Measurements from ENCODE around the gene CCDC142.
"Not testable (repeated sequence)": the region's sequence is repeated elsewhere in the genome, so short reads cannot be mapped to it uniquely, and the experiment has no call there.

The CCDC142 gene

DNA sequence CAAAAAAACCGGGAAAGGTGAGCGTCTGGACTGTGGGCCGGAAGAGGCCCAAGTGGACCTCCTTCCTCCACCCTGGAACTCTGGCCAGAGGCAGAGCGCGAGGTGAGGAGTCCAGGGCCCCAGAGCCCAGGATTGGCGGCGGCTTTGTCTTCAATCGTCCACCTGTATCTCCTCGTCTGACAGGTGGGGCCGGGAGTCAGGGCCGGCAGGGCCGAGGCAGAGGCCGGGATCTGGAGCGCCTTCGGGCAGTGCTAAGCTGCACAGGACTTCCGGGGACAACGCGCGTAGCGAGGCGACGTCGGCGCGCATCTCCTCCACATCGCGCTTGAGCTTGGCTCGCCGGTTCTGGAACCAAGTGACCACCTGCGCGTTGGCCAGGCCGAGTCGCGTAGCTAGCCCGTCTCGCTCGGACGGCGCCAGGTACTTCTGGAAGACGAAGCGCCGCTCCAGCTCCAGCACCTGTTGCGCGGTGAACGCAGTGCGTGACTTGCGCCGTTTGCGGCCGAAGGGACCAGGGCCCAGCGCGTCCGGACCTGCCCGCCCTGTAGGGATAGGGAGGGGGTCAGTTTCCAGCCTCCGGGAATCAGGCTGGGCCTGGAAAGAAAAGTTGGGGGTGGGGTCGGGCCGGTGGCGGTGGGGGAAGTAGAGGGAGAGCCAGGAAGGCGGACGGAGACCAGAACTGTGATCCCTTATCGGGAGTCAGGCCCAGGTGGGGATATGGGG lies 15.1 kb upstream of the CCDC142 start:
- no peak for DNase-seq

- no peak for DNase-seq
Observed at GRCh38 chr2:74496997-74497776, 14.4 kb upstream of the CCDC142 start.

- DNase-seq: no peak
Observed at GRCh38 chr2:74495440-74495839, 12.6 kb upstream of the CCDC142 start.

DNA sequence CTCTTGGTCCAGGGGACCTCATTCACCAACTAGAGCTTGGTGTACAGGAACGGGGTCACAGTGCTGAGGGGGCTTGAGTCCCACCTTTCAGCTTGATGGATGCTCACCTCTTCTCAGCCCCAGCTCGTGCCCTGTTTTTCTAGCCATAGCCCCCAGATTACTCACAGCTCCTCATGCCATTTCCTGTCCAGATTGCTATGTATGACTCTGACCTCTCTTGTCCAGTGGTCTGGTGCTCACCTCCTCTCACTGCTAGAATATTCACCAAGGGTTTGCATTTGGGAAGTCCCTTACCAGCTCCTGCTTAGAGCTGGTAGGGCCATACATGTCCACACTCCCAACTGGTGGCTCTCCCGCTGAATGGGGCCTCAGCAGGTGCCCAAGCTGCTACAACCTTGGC lies 10.7 kb upstream of the CCDC142 start:
- no peak for DNase-seq

- DNase-seq: no peak
Observed at GRCh38 chr2:74491648-74492544, 9.1 kb upstream of the CCDC142 start.

DNA sequence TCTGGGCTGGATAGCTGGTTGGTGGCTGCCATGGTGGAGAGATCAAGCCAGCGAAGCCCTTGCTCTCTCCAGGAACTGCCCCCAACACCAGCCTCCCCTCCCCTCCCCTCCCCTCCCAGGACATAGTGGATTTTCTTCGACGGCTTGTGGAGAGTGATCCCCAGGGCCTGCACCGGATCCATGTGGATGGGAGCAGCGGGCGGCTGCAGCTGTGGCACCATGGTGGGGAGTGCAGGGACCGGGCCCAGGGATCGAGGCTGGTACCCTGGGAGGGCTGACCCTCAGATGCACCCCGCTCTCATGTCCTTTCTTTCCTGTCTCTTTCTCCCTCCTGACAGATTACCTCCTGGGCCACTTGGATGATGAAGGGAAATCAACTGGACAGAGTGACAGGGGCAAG lies 7.1 kb upstream of the CCDC142 start:
- DNase-seq: no peak

DNA sequence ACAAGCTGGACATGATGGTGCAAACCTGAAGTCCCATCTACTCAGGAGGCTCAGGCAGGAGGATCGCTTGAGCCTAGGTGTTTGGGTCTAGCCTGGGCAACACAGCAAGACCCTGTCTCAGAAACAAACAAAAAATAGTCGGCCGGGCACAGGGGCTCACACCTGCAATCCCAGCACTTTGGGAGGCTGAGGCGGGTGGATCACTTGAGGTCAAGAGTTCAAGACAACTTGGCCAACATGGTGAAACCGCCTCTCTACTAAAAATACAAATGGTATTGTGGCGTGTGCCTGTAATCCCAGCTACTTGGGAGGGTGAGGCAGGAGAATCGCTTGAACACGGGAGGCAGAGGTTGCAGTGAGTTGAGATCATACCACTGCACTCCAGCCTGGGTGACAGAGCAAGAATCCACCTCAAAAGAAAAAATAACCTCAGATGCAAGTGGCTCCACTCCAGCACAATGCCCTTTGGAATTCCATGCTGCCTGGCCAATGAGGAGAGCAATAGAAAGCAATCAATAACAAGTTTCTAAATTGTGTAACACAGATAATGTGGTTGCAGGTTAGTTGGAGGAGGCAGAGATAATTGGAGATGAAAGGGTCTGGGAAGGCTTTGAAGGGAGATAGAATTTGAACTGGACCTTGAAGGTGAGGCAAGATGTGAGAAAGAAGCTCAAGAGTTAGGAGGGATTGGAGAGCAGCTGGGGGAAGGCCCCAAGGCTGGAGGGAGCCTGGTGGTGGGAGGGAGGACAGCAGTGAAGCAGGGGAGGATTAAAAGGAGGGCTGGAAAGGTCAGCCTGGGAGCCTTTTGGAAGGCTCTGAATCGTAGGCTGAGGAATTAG lies 6.1 kb upstream of the CCDC142 start:
- DNase-seq: no peak

DNA sequence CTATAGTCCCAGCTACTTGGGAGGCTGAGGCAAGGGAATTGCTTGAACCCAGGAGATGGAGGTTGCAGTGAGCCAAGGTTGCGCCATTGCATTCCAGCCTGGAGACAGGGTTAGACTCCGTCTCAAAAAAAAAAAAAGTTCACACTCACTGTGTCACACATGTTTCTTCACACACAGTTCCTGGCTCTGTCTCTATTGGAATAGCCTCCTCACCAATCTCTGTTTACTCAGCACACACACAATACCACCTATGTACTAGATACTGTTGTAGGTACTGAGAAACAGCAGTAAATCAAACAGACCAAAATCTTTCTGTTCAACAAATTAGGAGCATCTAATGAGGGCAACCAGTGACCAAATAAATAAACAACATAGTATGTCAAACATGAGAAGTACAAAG lies 3.3 kb upstream of the CCDC142 start:
- DNase-seq: no peak

GRCh38 chr2:74483675-74484164 lies 922 bp upstream of the CCDC142 start:
- not testable (repeated sequence) for DNase-seq

DNA sequence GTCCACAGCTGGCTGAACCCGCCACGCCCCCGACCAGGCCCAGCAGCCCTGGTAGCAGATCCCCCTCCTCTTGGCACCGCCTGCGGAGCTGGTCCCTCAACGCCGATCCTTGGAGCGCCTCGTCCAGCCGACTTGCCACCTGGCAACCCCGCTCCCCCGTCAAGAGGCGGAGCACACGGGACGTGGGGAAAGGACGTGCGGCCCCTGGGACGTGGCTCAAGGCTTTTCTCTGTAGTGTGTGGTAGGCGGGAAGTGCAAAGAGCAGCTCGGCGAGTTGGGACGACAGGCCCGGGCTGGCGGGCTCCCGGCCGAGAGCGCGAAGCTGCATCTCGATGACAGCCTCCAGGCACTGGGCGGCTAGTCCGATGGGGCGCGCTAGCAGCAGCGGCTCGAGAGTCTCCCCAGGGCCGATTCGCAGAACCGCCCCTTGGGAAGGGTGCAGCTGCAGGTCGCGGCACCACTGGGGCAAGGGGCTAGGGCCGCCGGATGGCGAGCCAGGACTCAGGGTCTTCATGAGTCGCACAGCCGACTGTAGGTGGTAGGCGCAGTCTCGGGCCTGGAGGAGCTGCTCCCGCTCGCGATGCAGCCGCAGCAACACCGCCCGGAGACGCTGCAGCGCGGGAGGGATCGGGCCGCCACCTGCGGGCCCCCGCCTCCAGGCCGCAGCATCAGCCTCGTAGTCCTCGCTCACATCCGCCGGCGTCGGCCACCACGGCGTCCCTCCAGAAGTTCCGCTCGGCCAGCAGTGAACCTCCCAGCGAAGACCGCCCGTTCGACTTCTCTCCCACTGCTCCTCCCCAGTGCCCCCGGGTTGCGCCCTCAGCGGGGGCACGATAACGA lies 617 bp downstream of the CCDC142 start:
- DNase-seq: peak; percentile 53

GRCh38 chr2:74481431-74481830 lies 1.4 kb downstream of the CCDC142 start:
- no peak for DNase-seq

DNA sequence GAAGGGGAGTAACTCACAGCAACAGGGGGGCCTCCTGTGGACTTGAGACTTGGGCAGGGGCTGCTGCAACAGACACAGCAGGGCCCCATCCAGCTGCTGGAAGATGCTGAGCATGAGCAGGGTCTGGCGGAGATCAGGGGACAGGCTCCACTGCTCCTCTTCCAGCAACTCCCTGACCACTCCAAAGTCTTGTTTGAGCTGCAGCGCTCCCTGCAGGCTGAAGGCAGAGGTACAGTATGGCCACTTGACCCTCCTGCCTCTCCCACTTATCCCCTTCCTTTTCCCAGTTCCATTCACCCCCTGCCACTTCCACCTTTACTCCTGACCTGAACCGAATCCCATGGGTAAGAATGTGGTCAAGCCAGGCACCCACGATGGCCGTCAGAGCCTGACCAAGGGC lies 7.9 kb downstream of the CCDC142 start:
- no peak for DNase-seq

DNA sequence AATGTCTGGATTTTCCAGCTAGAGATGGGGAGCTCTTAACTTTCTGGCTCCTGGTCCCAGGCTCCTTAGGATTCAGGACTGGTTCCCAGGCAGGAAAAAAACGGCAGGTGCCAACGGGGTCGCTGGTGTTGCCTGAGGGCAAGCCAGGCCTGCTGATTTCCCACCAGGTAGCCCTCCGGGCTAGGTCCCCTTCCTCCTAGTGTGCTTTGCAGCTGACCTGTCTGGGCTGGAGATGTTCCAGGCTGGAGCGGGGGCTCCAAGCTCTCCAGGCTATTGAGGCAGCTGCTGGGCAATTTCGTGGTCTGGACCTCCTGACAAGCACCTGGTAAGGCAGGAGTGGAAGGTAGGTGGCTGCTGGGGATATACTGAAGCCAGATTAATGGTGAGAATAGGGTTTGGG lies 8.3 kb downstream of the CCDC142 start:
- DNase-seq: no peak

DNA sequence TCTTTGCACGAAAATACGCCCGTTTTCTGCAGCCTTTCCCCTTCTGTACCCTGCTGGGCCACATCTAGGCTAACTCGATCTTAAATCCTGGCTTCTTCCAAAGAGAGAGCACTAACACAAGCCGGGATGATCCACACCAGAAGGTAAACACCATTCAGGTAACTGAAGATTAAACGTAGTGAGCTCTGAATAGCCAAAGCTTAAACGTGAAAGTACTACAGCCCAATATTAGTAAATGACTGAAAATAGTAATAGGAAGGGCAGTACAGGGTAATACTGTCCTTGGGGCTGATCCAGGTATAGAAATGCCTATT lies 9.9 kb downstream of the CCDC142 start:
- no peak for DNase-seq

DNA sequence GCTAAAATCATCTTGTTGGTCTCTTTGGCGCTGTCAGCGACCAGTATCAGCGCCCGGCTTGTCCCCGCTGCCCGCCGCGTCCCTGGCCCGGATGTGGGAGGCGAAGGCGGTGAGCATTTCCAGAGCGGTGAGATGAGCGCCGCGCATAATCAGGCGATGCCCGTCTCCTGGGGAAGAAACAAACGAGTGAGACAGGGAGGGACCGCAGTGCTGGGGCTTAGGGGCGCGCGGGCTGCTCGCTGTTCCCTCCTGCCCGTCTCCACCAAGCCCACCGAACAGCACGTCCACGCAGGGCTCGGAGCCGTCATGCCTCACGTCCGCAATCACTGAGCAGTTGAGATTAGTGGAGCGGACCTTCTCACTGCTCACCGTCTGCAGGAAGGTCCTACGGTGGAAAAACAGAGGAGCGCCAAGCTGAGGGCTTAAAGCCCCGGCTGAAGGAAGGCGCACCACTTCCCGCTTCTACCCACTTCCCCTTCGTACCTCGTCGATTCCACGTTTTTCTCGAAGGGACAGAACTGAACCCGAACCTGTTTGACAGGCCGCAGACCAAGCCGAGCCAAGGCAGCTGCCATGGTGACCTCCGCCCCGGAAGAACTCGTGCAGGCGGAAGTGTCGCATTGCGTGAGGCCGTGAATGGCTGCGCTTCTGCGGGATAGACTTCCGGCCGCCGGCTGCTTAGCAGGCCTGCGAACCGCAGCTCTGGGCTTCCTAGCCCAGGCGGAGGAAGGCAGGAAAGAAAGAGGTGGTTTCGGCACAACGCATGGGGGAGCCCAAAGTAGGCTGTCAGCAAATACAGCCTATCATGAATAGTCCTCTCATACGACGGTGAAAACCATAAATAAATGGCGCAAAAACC lies 10.5 kb downstream of the CCDC142 start, which contains the start of gene MRPL53:
Gene MRPL53 (minus strand): TSS at position 595 of the 859 bp plus-strand sequence. CDS start 20 bp downstream, at position 575.
- DNase-seq: peak; percentile 94

GRCh38 chr2:74471332-74472065 lies 11.3 kb downstream of the CCDC142 start:
- DNase-seq: no peak

DNA sequence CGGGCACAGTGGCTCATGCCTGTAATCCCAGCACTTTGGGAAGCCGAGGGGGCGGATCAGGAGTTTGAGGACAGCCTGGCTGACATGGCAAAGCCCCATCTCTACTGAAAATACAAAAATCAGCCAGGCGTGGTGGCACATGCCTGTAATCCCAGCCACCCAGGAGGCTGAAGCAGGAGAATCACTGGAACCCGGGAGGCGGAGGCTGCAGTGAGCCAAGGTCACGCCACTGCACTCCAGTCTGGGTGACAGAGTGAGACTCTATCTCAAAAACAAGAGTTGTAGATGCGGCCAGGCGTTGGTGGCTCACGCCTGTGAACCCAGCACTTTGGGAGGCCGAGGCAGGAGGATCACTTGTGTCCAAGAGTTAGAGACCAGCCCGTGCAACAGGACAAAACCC lies 12.1 kb downstream of the CCDC142 start:
- DNase-seq: not testable (repeated sequence)

- DNase-seq: no peak
Observed at GRCh38 chr2:74464406-74464805, 18.4 kb downstream of the CCDC142 start.

GRCh38 chr2:74462786-74463105 lies 20.1 kb downstream of the CCDC142 start:
- no peak for DNase-seq

Data from NCI-H2171 (cell line).